Stimulated activated CD8-positive, alpha-beta memory T cell treated with anti-CD3 and anti-CD28 coated beads, Interleukin-7, amount 100 ng/mL, for 48 hours (primary cell): ENCODE measurements around the gene NLRC3.

ENCODE experiments used
- DNase-seq, 2 donors: peaks; one replicate each; pipeline ENCODE4 v3.0.0-alpha.2; 2020; ENCODE audit warnings: low read depth in 1 of 2; ENCODE audit errors: extremely low read depth in 1 of 2

The NLRC3 gene

DNA sequence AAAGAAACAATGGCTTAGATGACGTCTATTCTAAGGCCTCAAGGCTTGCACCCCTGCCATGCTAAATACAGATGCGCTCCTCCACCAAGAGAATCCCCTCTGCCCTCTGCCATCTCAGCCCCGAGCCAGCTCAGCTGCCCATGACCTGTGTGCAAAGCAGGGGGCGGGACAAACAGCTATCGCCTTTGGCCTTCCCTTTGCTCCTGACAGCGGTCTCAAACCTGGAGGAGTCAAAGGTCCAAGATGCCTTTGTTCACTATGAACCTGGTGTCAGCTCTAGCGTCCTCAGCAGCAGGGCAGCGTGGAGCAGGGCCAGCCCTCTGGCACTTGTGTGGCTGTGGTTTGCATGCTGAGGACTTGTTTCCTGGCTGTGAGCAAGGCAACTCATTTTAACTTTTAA is 21.9 kb upstream of the NLRC3 start:
- no peak for DNase-seq

- no peak for DNase-seq
These were observed 21.0 kb upstream of the NLRC3 start for GRCh38 chr16:3598236-3598635.

DNA sequence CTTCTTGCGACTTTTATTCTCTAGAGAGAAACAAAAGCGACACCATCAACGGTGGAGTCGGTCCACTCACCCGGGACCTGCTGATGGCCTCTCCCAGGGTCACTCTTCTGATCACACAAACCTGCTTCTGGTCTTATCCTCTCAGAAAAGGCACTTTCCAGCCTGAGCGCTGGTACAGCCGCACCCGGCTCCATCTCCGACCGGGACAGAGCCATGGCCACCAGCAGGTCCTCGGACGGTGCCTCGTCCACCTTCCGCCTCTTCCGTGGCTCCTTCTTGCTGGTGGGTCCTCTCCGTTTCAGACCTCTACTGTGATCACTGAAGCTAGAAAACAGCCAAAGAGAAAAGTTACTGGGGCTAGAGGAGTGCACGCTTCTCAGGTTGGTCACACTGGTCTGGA is 20.5 kb upstream of the NLRC3 start:
- DNase-seq, result no peak

DNA sequence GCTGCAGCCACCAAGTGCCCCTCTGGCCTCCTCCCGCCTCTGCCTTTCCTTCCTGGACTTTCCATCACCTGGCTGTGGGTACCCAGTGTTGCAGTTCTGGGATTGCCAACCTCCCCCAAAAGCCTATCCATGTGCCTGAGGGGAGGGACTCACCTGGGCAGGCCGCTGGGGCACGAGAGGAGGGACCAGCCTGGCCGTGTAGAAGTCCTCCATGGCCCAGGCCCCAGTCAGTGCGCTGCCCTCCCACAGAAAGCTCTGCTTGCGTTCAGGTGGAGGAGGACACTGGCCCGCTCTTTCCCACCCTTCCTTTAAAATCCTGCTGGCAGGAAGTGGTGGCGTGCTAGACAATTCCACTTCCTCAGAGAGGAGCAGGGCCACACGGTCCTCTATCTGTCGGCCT is 20.0 kb upstream of the NLRC3 start:
- no peak for DNase-seq

DNA sequence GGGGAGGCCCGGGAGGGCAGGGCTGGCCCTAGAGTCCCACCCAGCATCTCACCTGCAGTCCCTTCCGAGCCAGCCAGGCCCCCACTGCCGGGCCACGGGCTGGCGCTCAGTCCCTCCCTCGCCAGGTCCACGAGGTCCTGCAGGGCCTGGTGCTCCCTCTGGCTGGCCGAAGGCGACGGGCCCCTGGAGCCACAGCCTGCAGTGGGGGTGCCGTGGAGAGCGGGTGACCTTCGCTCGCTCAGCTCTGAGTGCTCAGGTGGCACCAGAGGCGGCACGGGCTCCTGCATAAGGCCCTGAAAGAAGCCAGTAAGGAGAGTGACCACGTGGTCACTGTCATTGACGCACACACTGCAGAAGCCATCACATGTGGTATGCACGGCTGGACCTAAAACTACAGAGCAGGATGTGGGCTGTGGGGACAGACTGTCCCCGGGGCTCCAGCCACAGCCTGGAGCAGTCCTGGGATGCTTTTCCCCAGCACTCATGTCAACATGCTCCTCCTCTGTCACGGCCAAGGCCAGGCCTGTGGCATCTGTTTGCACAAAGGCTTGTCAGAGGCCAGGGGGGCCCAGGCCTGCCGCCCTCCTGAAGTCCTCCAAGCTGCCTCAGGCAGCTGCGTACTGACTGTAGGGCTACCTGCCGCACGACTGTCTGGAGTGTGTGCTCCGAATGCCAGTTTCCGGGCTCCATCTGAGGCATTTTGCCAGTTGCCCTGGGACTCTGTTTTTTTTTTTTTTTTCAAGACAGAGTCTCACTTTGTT is 19.1 kb upstream of the NLRC3 start:
- no peak for DNase-seq

DNA sequence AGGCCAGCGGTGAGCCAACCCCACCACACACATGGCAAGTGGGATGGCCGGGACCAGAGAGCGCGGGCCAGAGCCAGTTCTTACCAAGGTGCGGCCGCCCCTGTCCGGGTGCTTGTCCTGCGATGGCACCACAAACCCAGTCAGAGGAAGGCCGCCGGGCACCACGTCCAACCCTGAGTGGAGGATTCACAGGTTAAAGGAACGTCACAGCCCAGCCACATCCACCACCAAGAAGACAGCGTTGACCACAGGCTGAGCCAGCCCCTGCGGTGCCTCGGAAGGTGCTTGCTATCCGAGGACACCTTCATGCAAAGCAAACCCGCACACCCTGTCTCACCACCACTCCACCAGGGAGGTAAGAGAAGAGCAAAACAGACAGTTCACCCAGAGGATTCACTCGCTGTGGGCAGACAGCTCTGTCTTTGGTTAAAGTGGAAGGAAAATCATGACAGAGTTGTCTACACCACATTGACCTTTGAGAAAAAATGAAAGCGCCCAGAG is 18.4 kb upstream of the NLRC3 start:
- DNase-seq, result no peak

DNA sequence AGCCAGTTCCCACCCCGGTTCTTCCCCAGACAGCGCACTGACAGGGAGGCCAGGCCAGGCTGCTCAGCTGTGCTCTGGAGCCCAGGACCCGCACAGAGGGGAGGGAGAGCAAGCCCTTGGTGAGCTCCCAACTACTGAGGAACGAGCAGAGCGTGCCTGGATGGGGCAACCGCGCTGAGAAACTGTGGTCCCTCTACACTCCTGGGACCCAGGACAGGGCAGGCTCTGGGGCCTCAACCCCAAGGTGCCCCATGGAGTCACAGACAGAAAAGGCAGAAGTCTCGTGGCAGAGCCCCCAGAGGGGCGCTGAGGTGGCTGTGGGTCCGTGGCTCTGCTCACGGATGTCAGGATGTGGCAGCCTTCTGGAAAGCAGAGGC is 17.9 kb upstream of the NLRC3 start:
- no peak for DNase-seq

DNA sequence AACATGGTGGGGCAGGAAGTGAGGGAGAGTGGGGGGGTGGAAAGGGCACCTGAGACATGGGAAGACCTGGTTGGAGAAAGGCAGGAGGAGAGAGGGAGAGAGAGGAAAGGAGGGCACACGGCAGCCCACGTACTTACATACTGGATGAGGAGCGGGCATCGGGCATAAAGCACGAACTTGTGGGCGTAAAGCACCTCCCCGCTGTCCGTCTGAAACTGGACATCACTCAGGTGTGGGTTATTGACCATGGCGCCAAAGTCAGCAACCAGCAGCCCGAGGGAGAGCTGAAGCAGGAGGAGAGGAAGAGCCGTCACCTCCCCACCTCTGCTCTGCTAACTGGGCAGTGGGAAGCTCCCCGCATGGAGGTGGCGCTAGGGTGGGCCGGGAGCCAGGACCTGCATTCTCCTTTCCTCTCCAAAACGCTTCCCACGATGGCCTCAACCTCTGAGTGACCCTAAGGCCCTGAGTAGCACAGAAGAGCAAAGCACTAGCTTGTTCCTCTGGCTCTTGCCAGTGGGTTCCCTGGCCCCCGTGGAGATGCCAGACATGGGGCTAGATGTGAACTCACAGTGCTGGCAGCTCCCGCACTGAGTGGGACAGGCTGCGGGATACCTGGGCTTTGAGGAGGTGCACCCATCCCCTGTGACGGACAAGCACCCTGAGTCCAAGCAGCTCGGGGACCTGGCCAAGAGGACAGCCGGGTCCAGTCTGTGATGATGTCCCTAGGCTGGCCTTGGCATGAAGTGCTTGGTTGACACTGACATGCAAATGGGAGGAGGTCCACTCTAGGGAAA is 17.3 kb upstream of the NLRC3 start:
- no peak for DNase-seq

DNA sequence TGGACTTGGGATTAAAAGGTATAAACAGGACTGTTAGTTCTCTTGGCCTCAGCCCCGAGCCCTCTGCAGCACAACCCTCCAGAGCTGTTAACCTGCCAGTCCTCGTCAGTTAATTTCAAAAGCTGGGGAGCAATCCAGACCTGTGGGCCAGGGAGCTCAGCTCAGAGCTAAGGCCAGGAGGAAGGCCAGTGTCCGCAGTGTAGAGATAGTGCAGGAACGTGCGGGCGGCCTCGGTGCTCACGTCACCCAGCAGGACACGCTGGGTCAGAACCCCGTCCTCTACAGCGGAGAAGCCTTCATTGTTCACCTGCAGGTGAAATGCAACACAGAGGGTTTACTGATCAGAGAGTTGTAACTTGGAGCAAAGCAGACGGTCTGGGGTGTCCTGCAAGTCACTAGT is 15.4 kb upstream of the NLRC3 start:
- DNase-seq, result no peak

- DNase-seq, result no peak
These were observed 14.8 kb upstream of the NLRC3 start for GRCh38 chr16:3591991-3592390.

- no peak for DNase-seq
These were observed 14.2 kb upstream of the NLRC3 start for GRCh38 chr16:3591436-3591803.

GRCh38 chr16:3590736-3591435 is 13.7 kb upstream of the NLRC3 start:
- DNase-seq, result no peak

- DNase-seq, result no peak
These were observed 12.9 kb upstream of the NLRC3 start for GRCh38 chr16:3589991-3590701.

DNA sequence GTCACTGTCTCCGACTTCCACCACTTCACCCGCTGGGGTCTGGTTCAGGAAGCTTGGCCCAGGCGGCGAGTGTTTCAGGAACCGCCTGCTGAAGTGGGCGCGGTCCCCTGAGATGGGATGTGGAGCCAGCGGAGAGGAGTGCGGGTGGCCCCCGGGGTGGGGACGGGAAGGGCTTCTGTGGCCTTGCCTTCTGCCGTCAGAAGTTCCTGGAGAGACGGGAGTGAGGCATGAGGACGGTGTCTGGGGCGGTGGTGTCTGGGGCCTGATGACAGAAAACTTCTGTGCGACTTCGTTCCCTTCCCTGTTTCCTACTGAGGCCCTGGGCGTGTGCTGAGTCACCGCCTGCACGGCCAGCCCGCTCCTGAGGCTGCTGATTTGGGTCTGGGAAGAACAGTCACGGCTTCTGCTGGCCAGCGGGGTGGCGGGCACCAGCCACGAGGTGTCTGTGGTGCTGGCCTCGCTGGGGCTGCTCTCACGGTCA is 12.3 kb upstream of the NLRC3 start:
- DNase-seq, result no peak

DNA sequence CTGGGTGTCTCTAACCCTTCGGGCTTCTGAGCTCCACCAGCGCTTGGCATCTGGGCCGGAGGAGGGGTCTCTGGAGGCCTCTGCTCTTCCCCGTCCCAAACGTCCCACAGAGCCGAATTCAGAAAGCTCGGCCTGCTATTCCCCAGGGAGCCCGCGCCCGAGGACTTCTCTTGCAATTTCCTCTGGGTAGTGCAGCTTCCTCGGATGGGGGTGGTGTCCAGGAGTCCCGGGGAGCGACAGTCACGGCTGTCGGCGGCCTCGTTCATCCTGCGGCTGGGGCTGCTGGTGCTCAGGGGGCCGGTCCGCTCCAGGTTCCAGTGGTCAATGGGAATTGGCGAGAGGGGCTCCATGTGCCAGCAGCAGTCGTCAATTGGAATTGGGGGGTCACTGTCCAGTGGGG is 11.8 kb upstream of the NLRC3 start:
- DNase-seq, result no peak

- DNase-seq, result no peak
These were observed 10.4 kb upstream of the NLRC3 start for GRCh38 chr16:3587547-3588110.

DNA sequence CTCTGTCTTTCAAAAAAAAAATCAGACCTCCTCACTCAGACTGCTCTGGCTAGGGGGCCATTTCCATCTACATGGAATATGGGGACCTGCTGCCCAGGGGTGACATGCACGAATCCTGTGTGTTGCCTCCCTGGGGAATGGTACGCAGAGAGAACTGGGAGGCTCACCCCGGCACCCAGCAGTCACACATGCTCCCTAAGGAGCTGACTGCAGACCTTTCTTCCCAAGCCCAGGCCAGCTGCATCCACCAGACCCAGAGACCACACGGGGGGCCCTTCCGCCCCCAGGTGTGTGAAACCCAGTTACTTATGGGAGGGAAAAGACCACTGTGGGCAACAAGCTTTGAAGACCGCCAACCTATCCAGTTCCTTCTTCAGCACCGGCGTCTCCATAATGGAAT is 7.2 kb upstream of the NLRC3 start:
- DNase-seq, result no peak

DNA sequence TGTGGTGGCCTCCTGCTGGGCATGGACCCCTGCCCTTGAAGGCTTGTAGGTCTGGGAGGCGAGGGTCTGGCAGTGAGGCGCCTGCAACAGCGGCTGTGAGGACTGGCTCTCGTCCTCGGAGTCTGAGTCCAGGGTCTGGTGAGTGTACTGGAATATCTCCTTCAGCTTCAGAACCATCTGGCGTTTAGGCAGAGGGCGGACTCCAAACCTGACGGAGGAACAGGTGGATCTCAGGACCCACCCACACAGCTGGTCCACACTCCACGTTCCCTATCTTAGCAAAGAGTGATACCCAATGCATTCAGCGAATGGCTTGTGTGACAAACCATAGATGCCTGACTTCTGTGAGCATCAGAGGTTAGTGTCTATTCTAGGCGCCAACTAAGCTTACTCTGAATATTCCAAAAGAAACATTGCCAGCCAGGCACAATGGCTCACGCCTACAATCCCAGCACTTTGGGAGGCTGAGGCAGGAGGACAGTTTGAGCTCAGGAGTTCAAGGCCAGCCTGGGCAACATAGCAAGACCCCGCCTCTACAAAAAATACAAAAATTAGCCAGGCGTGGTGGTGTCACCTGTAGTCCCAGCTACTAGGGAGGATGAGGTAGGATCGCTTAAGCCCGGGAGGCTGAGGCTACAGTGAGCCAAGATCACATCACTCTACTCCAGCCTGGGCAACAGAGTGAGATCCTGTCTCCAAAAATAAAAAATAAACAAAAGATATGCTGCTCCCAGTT is 6.3 kb upstream of the NLRC3 start:
- no peak for DNase-seq

DNA sequence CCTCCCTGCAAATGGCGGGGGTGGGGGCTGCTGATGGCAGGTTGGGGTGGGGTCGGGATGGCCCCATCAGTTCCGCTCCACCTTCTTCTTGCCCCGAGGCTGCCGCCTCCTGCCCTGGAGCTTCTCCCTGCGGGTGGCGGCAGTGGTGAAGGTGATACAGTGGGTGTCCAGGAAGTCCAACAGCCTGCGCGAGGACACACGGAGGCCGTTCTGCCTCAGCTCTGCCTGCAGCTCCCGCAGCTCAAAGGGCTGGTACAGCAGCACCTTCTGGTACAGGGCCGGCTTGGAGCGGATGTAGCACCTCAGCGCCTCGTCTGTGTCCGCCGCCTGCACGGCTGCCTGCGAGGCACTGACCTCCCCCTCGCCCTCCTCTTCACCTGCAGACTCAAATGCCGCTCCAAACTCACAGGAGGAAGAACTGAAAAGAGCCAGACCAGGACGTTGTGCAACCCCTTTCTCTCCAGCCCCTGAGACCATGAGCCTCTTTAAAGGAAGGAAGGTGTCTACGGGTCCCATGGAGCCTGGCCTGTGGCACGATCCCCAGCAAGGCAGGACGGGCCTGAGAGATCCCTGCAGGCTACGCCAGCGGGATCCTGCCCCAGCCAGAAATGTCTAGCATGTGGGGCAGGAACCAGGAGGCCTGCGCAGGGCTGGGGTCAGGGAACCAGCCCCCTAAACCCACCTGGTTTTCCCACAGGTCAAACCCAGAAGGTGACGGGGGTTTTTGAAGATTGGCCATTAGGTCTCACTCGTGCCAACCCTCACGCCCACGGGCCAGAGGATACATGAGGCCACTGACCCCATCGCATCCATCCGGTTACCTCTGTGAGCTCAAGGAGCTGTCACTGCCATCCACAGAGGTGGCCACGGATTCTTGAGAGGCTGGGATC is 5.3 kb upstream of the NLRC3 start:
- no peak for DNase-seq
